Kidney (tissue), 14 donors: ENCODE measurements around the gene TMEM108. TPM values are rescaled to one million over a fixed set of nuclear protein-coding genes. Genes with fewer than 3 reads are reported as not detected.

Source experiments
- DNase-seq, 5 donors: peaks; one replicate each; pipeline ENCODE4 v3.0.0-alpha.2; 2013 to 2020
- FAIRE-seq: peaks from 2 replicates; lab custom pipeline; 2012; peaks lifted over from hg19 to GRCh38; lab: Jason Lieb, UNC
- H3K27ac ChIP-seq, 2 donors: one replicate each; pipeline ENCODE4 v1.7.0; 2013; ENCODE audit warnings: low read depth in 2 of 2, low read length in 2 of 2, inconsistent platforms in 1 of 2
- H3K27me3 ChIP-seq: one replicate; pipeline ENCODE4 v1.7.1; 2013; ENCODE audit warnings: low read length, inconsistent platforms; ENCODE audit not compliant: control insufficient read depth, insufficient read depth
- H3K36me3 ChIP-seq, 3 donors: one replicate each; pipeline versions ENCODE4 v1.7.0 to v1.7.1; 2013; ENCODE audit warnings: low read length in 3 of 3, control low read depth in 1 of 3, inconsistent platforms in 1 of 3; ENCODE audit not compliant: insufficient read depth in 3 of 3, control insufficient read depth in 2 of 3
- H3K4me1 ChIP-seq, 3 donors: one replicate each; pipeline versions ENCODE4 v1.7.0 to v1.7.1; 2013; ENCODE audit warnings: low read length in 3 of 3, inconsistent platforms in 1 of 3, low read depth in 1 of 3; ENCODE audit not compliant: control insufficient read depth in 2 of 3, insufficient read depth in 2 of 3
- H3K4me3 ChIP-seq, 3 donors: one replicate each; pipeline versions ENCODE4 v1.7.0 to v1.8.1; 2013; ENCODE audit warnings: low read length in 3 of 3, control low read depth in 1 of 3, inconsistent platforms in 1 of 3
- H3K9ac ChIP-seq, 3 donors: one replicate each; pipeline versions ENCODE4 v1.7.0 to v1.7.1; 2013; ENCODE audit warnings: low read length in 3 of 3, control low read depth in 1 of 3, inconsistent platforms in 1 of 3
- H3K9me3 ChIP-seq, 3 donors: one replicate each; pipeline versions ENCODE4 v1.7.0 to v1.7.1; 2013; ENCODE audit warnings: low read length in 3 of 3, control low read depth in 1 of 3, inconsistent platforms in 1 of 3; ENCODE audit not compliant: control insufficient read depth in 2 of 3, insufficient read depth in 1 of 3
- intact Hi-C: fragments of 100-400 bp; cut with DNase I; formaldehyde crosslinking; loops from one replicate; pipeline ENCODE4 v1.11.1; 2022
- polyA plus RNA-seq: library from polyadenylated mRNA; stranded (reverse); fragments of 350-450 nt; fragmentation: Illumina TruSeq; extraction: RNeasy Lipid Tissue Mini Kit (QIAGEN cat#74804); gene quantifications from one replicate; pipeline ENCODE4 v1.2.3, GENCODE V29; 2014; ENCODE audit warnings: low read depth, low replicate concordance; ENCODE audit not compliant: insufficient read depth
- total RNA-seq: library from RNA; stranded (reverse); fragmentation: NEBNext Ultra II Directional; extraction: Animal tissue kit (Norgen Biotek cat#: 25700); gene quantifications from one replicate; pipeline ENCODE4 v1.2.1, GENCODE V29; 2021
- TF ChIP-seq, protein P1 (sequence below): IDR thresholded peaks from 3 replicates; pipeline ENCODE4 v1.5.1; 2012; ENCODE audit warnings: mild to moderate bottlenecking, moderate library complexity, borderline replicate concordance; ENCODE audit not compliant: insufficient read depth; ENCODE audit errors: extremely low read depth
- donor health status: control.
- donor health status: control.
- donor health status: control.
- donor health status: control.
- donor health status: control.
- donor health status: DM: yes; HTN: yes; CAD: no.
- donor health status: Normal renal cell carcinoma (clear cell type).

The TMEM108 gene
- total and polyA plus RNA-seq, 2 donors from 2014 or later = 0.91 to 1.5 TPM

DNA sequence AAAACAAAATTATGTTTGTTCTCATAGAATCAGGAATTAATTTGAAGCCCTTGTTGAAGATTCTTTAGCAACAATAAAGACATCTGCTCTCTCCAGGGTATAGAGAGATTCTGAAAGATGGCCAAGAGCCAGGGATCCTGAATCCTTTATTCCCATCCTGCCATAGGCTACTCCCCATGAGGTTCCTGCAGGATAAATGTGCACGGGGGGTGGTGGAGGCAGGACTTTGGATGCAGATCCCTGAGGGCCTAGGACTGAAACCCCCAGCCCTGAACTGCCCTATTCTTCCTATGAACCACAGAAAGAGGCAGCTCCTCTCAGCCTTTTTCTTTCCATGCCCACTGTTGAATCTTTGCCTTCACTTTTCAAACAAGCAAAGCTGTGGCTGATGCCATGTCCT lies 17.1 kb downstream of the TMEM108 start:
- no peak overlapping the region for H3K9ac ChIP-seq
- H3K27ac ChIP-seq = no peak overlapping the region
- intact Hi-C loops = no loop called here
- no peaks in the 10 kb centered on the region for H3K9me3 ChIP-seq
- no peak for DNase-seq
- H3K4me3 ChIP-seq = no peak overlapping the region
- H3K36me3 ChIP-seq = no peaks in the 10 kb centered on the region
- FAIRE-seq = no peak
- TF ChIP-seq, protein P1, sequence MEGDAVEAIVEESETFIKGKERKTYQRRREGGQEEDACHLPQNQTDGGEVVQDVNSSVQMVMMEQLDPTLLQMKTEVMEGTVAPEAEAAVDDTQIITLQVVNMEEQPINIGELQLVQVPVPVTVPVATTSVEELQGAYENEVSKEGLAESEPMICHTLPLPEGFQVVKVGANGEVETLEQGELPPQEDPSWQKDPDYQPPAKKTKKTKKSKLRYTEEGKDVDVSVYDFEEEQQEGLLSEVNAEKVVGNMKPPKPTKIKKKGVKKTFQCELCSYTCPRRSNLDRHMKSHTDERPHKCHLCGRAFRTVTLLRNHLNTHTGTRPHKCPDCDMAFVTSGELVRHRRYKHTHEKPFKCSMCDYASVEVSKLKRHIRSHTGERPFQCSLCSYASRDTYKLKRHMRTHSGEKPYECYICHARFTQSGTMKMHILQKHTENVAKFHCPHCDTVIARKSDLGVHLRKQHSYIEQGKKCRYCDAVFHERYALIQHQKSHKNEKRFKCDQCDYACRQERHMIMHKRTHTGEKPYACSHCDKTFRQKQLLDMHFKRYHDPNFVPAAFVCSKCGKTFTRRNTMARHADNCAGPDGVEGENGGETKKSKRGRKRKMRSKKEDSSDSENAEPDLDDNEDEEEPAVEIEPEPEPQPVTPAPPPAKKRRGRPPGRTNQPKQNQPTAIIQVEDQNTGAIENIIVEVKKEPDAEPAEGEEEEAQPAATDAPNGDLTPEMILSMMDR = no peak
- no peaks in the 10 kb centered on the region for H3K27me3 ChIP-seq
- H3K4me1 ChIP-seq = no peaks in the 10 kb centered on the region

GRCh38 chr3:133058243-133058642 lies 20.1 kb downstream of the TMEM108 start:
- Histone ChIP-seq H3K27ac (no peak overlapping the region), H3K4me1 (no peaks in the 10 kb centered on the region), H3K27me3 (no peaks in the 10 kb centered on the region), H3K9ac (no peak overlapping the region), H3K9me3 (no peaks in the 10 kb centered on the region), H3K4me3 (no peak overlapping the region), H3K36me3 (no peaks in the 10 kb centered on the region)
- FAIRE-seq = no peak
- intact Hi-C loops = no loop called here
- no peak for DNase-seq
- TF ChIP-seq, protein P1 = no peak

DNA sequence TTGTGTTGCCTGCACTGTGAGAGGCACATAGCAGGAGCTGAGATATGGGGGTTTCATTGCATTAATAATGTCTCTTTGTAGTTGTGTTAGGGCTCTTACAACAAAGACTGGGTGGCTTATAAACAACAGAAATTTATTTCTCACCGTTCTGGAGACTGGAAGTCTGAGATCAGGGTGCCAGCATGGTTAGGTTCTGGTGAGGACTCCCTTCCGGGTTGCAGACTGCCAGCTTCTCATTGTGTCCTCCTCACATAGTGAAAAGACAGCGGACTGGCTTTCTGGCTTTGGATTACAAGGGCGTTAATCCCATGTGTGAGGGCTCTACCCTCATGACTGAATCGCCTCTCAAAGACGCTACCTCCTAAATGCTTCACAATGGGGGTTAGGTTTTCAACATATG lies 20.6 kb downstream of the TMEM108 start:
- DNase-seq = no peak
- Histone ChIP-seq H3K36me3 (no peaks in the 10 kb centered on the region), H3K4me1 (no peaks in the 10 kb centered on the region), H3K27ac (no peak overlapping the region), H3K4me3 (no peak overlapping the region), H3K9me3 (no peaks in the 10 kb centered on the region), H3K27me3 (no peaks in the 10 kb centered on the region), H3K9ac (no peak overlapping the region)
- TF ChIP-seq, protein P1 = no peak
- FAIRE-seq = no peak
- intact Hi-C loops = no loop called here
